Activated T-cell treated with anti-CD3 and anti-CD28 coated beads, Interleukin-2, amount 50 U/mL, for 4 hours (primary cell): Measurements from ENCODE around the gene NME9. TPM values are rescaled to one million over a fixed set of nuclear protein-coding genes. Genes with fewer than 3 reads are reported as not detected.

ENCODE experiments used
- ATAC-seq, 2 donors: fragments of 200-7000 bp; cut with Tn5 transposase; one replicate each; pipeline ENCODE4 v1.10.0; 2021
- DNase-seq: peaks from one replicate; pipeline ENCODE4 v3.0.0-alpha.2; 2020
- H3K27me3 Mint-ChIP-seq: one replicate; pipeline ENCODE4 v1.8.0; 2021; ENCODE audit warnings: low read depth, mixed read lengths
- H3K36me3 Mint-ChIP-seq: one replicate; pipeline ENCODE4 v1.8.0; 2022; ENCODE audit warnings: mixed read lengths; ENCODE audit not compliant: insufficient read depth
- H3K4me1 Mint-ChIP-seq: one replicate; pipeline ENCODE4 v1.8.0; 2021; ENCODE audit warnings: low read depth, mixed read lengths
- H3K4me3 Mint-ChIP-seq: one replicate; pipeline ENCODE4 v1.8.0; 2021; ENCODE audit warnings: mild to moderate bottlenecking, moderate library complexity, mixed read lengths
- H3K9me3 Mint-ChIP-seq: one replicate; pipeline ENCODE4 v1.8.0; 2021; ENCODE audit warnings: mixed read lengths
- total RNA-seq, 3 donors: library from RNA; stranded (reverse); gene quantifications; one replicate each; pipeline ENCODE4 v1.2.1, GENCODE V29; 2021

NME9 gene
- total RNA-seq, 3 donors from 2014 or later: not detected

DNA sequence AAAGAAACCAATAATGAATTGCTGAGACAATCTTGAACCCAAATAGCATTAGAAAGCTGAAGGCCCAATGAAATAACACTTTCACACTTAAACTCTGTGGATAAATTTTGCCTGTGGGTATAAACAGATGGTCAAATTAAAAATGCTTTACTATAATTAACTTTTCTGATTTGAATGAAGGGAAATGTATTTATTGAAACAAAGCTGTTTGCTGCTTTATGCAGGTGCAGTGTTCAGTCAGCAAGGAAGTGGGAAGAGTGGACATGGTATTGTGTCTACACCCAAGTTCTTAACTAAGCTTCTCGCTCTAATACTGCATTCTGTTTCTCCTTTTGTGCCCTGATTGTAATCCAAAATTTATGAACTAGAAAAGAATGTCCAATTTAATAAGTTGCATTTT is 31.8 kb downstream of the NME9 start:
- ATAC-seq (no peak), DNase-seq (no peak)
- Mint-ChIP-seq H3K4me1 (peaks cover 24% of the 10 kb centered on the region), H3K36me3 (peaks cover 18% of the 10 kb centered on the region), H3K27me3 (no peaks in the 10 kb centered on the region), H3K9me3 (no peaks in the 10 kb centered on the region), H3K4me3 (no peak overlapping the region)

DNA sequence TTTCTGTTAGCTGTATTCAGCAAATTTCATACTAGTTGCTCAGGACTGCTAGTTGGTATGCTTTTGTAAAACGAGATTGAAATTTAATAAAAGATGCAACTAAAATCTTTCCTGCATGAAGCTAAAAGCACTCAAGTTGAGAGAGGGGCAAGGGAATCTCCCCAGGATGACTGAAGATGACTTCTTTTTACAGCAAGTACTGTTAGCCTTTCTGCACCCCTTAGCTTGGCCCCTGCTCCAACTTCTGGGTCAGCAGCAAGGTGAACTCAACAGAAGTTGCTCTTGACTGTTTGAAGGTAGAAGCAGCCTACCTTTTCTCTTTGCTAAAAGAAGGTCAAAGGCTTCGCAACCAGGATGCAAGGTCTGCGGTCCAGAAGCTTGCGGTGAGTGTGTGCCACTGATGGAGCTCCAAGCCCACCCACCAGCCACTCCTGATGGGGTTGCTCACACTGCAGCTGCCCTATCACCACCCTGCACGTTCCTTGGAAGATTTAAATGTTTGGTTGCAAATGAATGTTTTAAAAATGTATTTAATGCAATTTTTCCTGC is 32.5 kb downstream of the NME9 start:
- Mint-ChIP-seq H3K4me1 (peaks cover 24% of the 10 kb centered on the region), H3K36me3 (peaks cover 23% of the 10 kb centered on the region), H3K9me3 (no peaks in the 10 kb centered on the region), H3K27me3 (no peaks in the 10 kb centered on the region), H3K4me3 (peak overlapping the region; percentile 24)
- no peak for DNase-seq
- peak; percentile 35 to 48 for ATAC-seq

DNA sequence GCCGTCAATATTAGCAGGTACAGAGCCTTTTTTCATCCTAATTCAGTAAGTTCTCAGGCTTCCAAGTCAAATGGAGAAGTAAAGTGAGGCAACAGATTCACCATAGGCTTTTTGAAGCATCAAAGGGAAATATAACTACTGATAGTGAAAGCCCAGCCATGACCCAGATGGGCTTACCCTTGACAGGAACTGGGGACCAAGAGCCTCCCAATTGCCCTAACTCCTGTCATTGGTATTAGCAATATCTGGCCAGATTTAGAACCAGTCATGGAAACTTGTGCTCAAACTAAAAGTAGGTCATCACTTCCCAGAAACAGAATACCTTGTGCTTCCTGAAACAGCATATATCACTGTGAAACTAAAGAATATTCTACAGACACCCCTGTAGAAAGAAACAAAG is 33.0 kb downstream of the NME9 start:
- peak overlapping the region; percentile 24 for H3K4me3 Mint-ChIP-seq
- H3K36me3 Mint-ChIP-seq: peaks cover 25% of the 10 kb centered on the region
- no peaks in the 10 kb centered on the region for H3K9me3 Mint-ChIP-seq
- DNase-seq (no peak), ATAC-seq (peak; percentile 59 to 82)
- H3K27me3 Mint-ChIP-seq: no peaks in the 10 kb centered on the region
- H3K4me1 Mint-ChIP-seq: peaks cover 24% of the 10 kb centered on the region

DNA sequence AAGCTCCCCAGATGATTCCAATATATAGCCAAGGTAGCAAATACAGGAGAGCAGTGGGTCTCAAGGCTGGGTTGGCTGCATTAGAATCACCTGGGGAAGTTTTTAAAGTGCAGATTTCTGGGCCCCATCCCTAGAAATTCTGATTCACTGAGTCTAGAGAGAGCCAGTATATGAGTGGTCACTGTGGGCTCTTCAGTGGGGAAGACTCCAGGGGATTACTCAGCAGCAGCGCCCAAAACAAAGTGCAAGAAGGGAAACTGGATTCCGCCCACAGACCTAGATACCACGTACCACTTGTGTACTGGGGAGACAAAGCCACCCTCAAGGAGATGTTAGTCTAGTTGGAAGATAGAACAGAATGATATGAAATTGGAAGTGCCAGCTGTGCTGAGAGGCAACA is 40.0 kb downstream of the NME9 start:
- ATAC-seq: no peak
- Mint-ChIP-seq H3K36me3 (peaks cover 44% of the 10 kb centered on the region), H3K9me3 (no peaks in the 10 kb centered on the region), H3K27me3 (no peaks in the 10 kb centered on the region), H3K4me3 (no peak overlapping the region), H3K4me1 (no peaks in the 10 kb centered on the region)
- no peak for DNase-seq

DNA sequence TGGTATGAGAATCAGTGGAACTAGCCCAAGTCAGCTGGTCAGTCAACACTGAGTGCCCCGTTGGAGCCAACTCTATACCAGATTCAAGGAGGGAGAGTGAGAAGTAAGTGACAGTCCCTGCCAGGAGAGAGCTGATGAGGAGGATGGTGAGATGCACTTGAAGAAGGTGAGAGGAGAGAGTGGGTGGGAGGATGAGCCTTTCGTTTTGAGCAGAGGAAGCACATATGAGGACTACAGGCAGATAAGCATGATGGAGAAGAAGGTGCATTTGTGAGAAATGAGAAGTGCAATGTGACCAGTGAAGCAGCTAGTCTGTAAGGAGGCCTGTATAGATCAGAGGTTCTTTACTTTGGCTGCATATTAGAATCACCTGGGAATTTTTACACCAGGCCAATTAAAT is 40.4 kb downstream of the NME9 start:
- no peak overlapping the region for H3K4me3 Mint-ChIP-seq
- DNase-seq: no peak
- peaks cover 43% of the 10 kb centered on the region for H3K36me3 Mint-ChIP-seq
- no peaks in the 10 kb centered on the region for H3K27me3 Mint-ChIP-seq
- H3K4me1 Mint-ChIP-seq: no peaks in the 10 kb centered on the region
- ATAC-seq: no peak
- H3K9me3 Mint-ChIP-seq: no peaks in the 10 kb centered on the region

DNA sequence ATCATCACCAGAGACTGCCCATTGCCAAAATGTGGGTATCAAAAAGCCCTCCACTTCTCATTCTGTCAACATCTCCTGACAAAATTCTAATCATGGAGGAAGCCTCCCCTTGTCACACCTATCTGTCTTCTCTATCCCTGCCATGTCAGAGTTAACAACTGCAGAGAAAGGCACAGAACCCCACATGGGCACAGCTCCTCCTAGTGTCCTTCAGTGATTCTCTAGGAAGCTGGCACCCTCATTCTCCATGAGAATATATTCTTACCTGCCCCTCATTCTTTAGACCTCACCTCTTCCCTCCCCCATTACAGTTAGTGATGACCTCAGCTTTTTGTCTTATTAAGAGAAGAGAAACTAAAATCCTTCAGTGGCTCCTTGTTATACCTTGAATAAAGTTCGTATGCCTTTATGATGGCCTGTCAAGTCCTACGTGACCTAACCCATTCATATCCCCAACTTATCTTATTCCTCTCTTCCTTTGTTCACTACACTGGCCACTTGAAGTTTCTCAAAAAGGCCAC is 44.6 kb downstream of the NME9 start:
- H3K9me3 Mint-ChIP-seq: no peaks in the 10 kb centered on the region
- H3K4me3 Mint-ChIP-seq: no peak overlapping the region
- DNase-seq (no peak), ATAC-seq (no peak)
- H3K4me1 Mint-ChIP-seq: no peaks in the 10 kb centered on the region
- no peaks in the 10 kb centered on the region for H3K27me3 Mint-ChIP-seq
- H3K36me3 Mint-ChIP-seq: peaks cover 26% of the 10 kb centered on the region

DNA sequence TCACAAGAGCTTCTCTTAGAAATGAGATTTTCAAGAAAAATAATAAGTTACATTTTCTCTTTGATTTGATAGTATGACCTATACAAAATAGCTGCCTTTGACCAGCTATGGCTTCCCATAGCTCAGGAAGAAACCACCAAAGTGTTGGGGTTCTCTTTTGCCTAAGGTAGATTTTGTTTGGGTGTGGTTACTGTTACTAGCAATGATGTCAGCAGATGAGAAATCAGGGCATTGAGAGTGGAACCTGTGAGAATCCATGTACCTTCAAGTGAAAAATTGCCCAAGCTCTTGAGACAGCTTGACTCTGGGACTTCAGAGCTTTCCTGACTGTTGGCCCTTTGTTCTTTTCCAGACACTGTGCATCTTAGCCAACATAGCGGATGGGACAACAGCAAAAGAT is 45.6 kb downstream of the NME9 start:
- Mint-ChIP-seq H3K4me3 (no peak overlapping the region), H3K9me3 (no peaks in the 10 kb centered on the region), H3K36me3 (peaks cover 17% of the 10 kb centered on the region), H3K4me1 (no peaks in the 10 kb centered on the region), H3K27me3 (no peaks in the 10 kb centered on the region)
- ATAC-seq (no peak), DNase-seq (no peak)

DNA sequence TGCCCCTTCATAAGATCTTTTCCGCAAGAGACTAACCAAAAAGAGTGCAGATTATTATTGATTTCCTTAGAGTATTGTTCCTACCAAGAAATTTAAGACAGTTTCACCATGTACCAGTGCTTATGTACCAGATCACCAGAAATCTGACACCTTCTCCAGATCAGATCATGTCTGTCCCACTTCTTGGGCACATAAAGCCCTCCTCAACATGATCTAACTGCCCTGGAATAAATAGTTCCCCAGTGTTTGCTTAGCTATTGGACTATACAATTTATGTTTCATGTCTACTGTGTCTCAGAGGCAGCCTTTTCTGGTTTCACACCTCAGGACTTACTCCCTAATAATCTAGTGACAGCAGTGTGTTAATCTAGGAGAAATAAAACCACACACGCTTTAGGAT is 46.8 kb downstream of the NME9 start:
- DNase-seq (no peak), ATAC-seq (no peak)
- Mint-ChIP-seq H3K4me1 (no peaks in the 10 kb centered on the region), H3K36me3 (peaks cover 11% of the 10 kb centered on the region), H3K9me3 (no peaks in the 10 kb centered on the region), H3K27me3 (no peaks in the 10 kb centered on the region), H3K4me3 (no peak overlapping the region)

DNA sequence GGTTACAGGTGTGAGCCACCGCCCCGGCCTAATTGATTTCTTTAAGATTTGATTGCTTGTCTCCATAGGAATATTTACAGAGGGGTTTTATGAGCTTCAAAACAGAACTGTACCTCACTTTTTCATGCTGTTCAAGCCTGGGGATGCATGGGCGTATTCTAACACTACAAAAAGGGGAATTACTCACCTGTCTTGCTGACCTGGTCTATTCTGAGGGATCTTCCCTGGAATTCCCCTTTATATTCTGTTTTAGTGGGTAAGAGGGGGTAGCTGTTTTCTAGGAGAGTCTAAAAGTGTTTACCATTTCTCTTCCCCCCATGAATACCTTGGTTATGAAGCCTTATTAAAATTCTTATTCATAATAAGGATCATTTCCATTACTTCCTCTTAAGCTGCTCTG is 48.1 kb downstream of the NME9 start:
- DNase-seq: no peak
- Mint-ChIP-seq H3K36me3 (peaks cover 19% of the 10 kb centered on the region), H3K4me3 (no peak overlapping the region), H3K9me3 (no peaks in the 10 kb centered on the region), H3K4me1 (no peaks in the 10 kb centered on the region), H3K27me3 (no peaks in the 10 kb centered on the region)
- ATAC-seq: no peak

DNA sequence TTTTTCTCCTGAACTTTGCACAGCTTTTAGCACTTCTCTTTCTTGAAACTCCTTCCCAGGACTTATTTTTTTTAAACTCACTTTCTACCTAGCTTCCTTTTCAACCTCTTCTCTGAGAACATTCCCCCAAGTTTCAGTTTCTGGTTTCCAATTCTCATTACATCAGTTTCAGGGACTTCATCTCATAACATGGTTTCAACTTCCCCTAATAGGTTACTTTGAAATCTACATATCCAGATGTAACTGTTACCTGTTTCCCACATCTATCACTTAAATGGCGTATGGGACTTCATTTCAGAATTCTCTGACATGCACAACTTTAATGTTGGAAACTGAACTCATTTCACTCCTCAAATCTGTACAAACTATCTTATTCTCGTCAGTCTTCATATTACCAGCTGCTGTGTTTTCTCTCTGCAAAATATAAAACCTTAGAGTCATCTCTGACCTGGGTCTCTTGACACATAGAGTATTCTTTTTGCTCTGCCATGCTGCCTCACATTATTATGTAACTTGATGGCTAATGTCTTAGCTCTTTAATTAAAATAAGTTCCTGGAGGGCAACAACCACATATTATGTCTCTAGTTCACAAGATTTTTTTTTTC is 58.4 kb downstream of the NME9 start:
- Mint-ChIP-seq H3K4me3 (no peak overlapping the region), H3K36me3 (peaks cover 48% of the 10 kb centered on the region), H3K27me3 (no peaks in the 10 kb centered on the region), H3K9me3 (no peaks in the 10 kb centered on the region), H3K4me1 (peaks cover 3% of the 10 kb centered on the region)
- no peak for DNase-seq
- no peak for ATAC-seq

DNA sequence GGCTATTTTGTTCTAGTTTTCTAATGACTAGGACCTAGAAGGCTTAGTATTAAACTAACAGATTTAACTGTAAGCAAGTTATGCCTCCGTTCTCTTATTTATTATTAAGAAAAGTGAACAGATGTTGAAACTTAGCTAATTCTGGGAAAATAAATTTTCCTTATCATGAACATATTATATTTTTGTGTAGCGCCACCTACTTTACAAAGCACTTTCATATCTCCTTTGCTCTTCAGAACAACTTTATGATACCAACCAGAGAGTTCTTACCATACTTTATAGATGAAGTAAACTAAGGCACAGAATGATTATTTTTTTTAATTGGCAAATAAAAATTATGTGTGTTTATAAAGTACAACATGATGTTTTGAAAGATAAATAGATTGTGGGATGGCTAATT is 59.4 kb downstream of the NME9 start:
- no peak for DNase-seq
- peaks cover 3% of the 10 kb centered on the region for H3K4me1 Mint-ChIP-seq
- no peak for ATAC-seq
- H3K36me3 Mint-ChIP-seq: peaks cover 54% of the 10 kb centered on the region
- H3K9me3 Mint-ChIP-seq: no peaks in the 10 kb centered on the region
- no peak overlapping the region for H3K4me3 Mint-ChIP-seq
- no peaks in the 10 kb centered on the region for H3K27me3 Mint-ChIP-seq

DNA sequence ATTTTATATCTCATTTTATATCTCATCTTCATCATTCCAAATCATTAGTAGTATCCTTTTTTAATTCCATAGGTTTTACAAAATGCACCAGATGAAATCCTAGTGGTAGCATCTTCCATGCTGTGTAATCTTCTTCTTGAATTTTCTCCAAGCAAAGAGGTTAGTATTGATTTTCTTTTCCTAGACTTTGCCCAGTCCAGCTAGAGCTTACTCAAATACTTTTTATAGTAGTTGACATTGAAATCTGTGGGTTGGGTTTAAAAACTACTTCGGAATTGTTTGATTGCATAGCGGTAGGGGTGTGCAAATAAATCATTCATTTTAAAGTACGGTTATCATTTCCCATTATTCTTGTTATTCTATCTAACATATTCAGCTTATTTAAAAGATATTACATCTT is 62.6 kb downstream of the NME9 start:
- no peak overlapping the region for H3K4me3 Mint-ChIP-seq
- H3K9me3 Mint-ChIP-seq: no peaks in the 10 kb centered on the region
- peaks cover 3% of the 10 kb centered on the region for H3K4me1 Mint-ChIP-seq

DNA sequence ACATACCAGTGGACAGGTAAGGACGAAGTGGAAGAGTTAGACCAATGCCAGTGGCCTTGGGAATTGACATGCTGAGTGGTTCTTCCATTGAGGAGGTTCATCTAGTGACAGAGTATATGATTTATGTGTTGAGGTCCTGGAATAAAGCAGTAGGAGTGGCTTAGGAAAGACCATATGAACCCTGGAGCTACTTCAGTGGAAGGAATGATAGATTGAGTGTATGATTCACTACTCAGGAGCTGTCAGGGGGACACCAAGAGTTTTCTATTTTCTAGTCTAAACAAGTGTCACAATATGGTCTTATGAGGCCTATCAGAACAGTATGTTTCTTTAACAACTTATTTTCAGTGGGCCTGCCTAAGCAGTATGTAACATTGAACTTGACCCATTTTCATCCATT is 63.9 kb downstream of the NME9 start:
- no peaks in the 10 kb centered on the region for H3K4me1 Mint-ChIP-seq
- no peak for ATAC-seq
- DNase-seq: no peak
- no peak overlapping the region for H3K4me3 Mint-ChIP-seq
- peaks cover 29% of the 10 kb centered on the region for H3K36me3 Mint-ChIP-seq
- H3K9me3 Mint-ChIP-seq: no peaks in the 10 kb centered on the region
- H3K27me3 Mint-ChIP-seq: no peaks in the 10 kb centered on the region

More for the DNA sequence above, 62.6 kb downstream of the NME9 start:
- Mint-ChIP-seq H3K27me3 (no peaks in the 10 kb centered on the region), H3K36me3 (peaks cover 33% of the 10 kb centered on the region)
- ATAC-seq (no peak), DNase-seq (no peak)

DNA sequence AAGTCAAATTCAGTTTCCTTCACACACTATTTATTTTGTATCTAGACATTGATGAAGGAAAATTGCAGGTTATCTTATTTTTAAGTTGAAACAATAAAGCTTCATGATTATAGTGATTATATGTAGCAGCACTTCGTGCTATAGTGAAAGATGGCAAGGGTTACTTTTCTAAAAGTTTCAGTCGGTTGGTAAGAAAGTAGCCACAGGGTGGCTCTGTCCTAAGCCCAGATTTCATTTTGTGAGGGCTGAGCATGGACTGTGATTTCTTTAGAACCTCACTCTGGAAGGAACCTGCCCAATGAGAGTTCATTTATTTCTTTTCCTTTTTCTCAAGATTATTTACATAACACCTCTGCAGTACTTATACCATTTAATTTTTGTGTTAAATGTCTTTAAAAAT is 66.5 kb downstream of the NME9 start:
- H3K36me3 Mint-ChIP-seq: peaks cover 36% of the 10 kb centered on the region
- no peaks in the 10 kb centered on the region for H3K9me3 Mint-ChIP-seq
- DNase-seq: no peak
- no peaks in the 10 kb centered on the region for H3K27me3 Mint-ChIP-seq
- no peak for ATAC-seq
- peaks cover under 1% of the 10 kb centered on the region for H3K4me1 Mint-ChIP-seq
- H3K4me3 Mint-ChIP-seq: no peak overlapping the region

DNA sequence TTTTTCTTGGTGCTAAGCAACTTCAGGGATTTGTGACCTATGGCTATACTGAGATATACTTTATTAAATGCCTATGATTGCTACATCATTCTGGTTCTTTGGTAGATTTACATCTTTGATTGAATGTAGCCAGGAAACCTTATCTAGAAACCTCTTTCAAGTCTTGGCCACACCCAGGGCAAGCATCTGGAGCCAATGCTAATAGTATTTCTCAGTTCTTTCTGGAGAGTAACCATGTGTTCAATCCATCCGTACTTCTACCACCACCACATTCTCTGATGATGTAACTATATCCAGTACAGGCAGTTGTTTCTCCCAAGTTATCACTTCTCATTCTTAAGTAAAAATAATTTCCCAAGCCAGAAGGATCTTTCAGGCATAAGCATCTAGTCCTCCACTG is 69.0 kb downstream of the NME9 start:
- ATAC-seq: no peak
- Mint-ChIP-seq H3K36me3 (peaks cover 32% of the 10 kb centered on the region), H3K4me1 (peaks cover 3% of the 10 kb centered on the region), H3K27me3 (no peaks in the 10 kb centered on the region), H3K9me3 (no peaks in the 10 kb centered on the region), H3K4me3 (no peak overlapping the region)
- no peak for DNase-seq
